Stimulated activated CD8-positive, alpha-beta memory T cell treated with anti-CD3 and anti-CD28 coated beads, Interleukin-4, amount 100 ng/mL, for 48 hours (primary cell): ENCODE results near the gene ZNF835.
"Not testable (repeated sequence)": the region's sequence is repeated elsewhere in the genome, so short reads cannot be mapped to it uniquely, and the experiment has no call there.

Experiments used
- DNase-seq: peaks from one replicate; pipeline ENCODE4 v3.0.0-alpha.2; 2020

Gene ZNF835

GRCh38 chr19:56671613-56671994 lies at the start of gene ZNF835:
TSS of gene ZNF835 (minus strand) at chr19:56671757. CDS start at chr19:56665198, 6,559 bp downstream.
- peak; percentile 88 for DNase-seq

GRCh38 chr19:56720281-56720680 lies 48.7 kb upstream of the ZNF835 start:
- no peak for DNase-seq

GRCh38 chr19:56718231-56718630 lies 46.7 kb upstream of the ZNF835 start:
- no peak for DNase-seq

GRCh38 chr19:56712611-56713276 lies 41.2 kb upstream of the ZNF835 start:
- no peak for DNase-seq

- no peak for DNase-seq
Measured at GRCh38 chr19:56710437-56710836, 38.9 kb upstream of the ZNF835 start.

- no peak for DNase-seq
Measured at GRCh38 chr19:56707821-56708220, 36.3 kb upstream of the ZNF835 start.

- DNase-seq, result no peak
Measured at GRCh38 chr19:56705939-56706338, 34.4 kb upstream of the ZNF835 start.

GRCh38 chr19:56701895-56702294 lies 30.3 kb upstream of the ZNF835 start:
- DNase-seq, result no peak

- DNase-seq, result no peak
Measured at GRCh38 chr19:56699552-56699951, 28.0 kb upstream of the ZNF835 start.

GRCh38 chr19:56692206-56692895 lies 20.8 kb upstream of the ZNF835 start:
- DNase-seq, result no peak

- no peak for DNase-seq
Measured at GRCh38 chr19:56690670-56691069, 19.1 kb upstream of the ZNF835 start.

GRCh38 chr19:56689198-56689597 lies 17.6 kb upstream of the ZNF835 start:
- no peak for DNase-seq

GRCh38 chr19:56687031-56687430 lies 15.5 kb upstream of the ZNF835 start:
- no peak for DNase-seq

- no peak for DNase-seq
Measured at GRCh38 chr19:56683116-56683515, 11.6 kb upstream of the ZNF835 start.

- no peak for DNase-seq
Measured at GRCh38 chr19:56681702-56682101, 10.1 kb upstream of the ZNF835 start.

- no peak for DNase-seq
Measured at GRCh38 chr19:56678205-56678604, 6.6 kb upstream of the ZNF835 start.

- DNase-seq, result not testable (repeated sequence)
Measured at GRCh38 chr19:56672610-56673009, 1.1 kb upstream of the ZNF835 start.

- no peak for DNase-seq
Measured at GRCh38 chr19:56670961-56671612, 470 bp downstream of the ZNF835 start.

GRCh38 chr19:56670401-56670960 lies 1.1 kb downstream of the ZNF835 start:
- DNase-seq, result no peak

GRCh38 chr19:56668676-56669075 lies 2.9 kb downstream of the ZNF835 start:
- no peak for DNase-seq

- no peak for DNase-seq
Measured at GRCh38 chr19:56667311-56667870, 4.2 kb downstream of the ZNF835 start.

GRCh38 chr19:56664511-56664910 lies 7.0 kb downstream of the ZNF835 start:
- no peak for DNase-seq

- DNase-seq, result no peak
Measured at GRCh38 chr19:56663931-56664500, 7.5 kb downstream of the ZNF835 start.
